Measurements from ENCODE around the gene RAB11FIP5. TPM values are rescaled to one million over a fixed set of nuclear protein-coding genes. Genes with fewer than 3 reads are reported as not detected.

The RAB11FIP5 gene
- total RNA-seq, 4 donors from 2014 or later: 34.4 to 39.4 (median 37.3) TPM

- H3K36me3 ChIP-seq: no peaks in the 10 kb centered on the region
- no peak overlapping the region for H3K27ac ChIP-seq
- intact Hi-C loops (cut with DNase I): no loop called here
- no peaks in the 10 kb centered on the region for H3K9me3 ChIP-seq
- DNase-seq: no peak
- H3K27me3 ChIP-seq: no peaks in the 10 kb centered on the region
- TF ChIP-seq, protein P1, sequence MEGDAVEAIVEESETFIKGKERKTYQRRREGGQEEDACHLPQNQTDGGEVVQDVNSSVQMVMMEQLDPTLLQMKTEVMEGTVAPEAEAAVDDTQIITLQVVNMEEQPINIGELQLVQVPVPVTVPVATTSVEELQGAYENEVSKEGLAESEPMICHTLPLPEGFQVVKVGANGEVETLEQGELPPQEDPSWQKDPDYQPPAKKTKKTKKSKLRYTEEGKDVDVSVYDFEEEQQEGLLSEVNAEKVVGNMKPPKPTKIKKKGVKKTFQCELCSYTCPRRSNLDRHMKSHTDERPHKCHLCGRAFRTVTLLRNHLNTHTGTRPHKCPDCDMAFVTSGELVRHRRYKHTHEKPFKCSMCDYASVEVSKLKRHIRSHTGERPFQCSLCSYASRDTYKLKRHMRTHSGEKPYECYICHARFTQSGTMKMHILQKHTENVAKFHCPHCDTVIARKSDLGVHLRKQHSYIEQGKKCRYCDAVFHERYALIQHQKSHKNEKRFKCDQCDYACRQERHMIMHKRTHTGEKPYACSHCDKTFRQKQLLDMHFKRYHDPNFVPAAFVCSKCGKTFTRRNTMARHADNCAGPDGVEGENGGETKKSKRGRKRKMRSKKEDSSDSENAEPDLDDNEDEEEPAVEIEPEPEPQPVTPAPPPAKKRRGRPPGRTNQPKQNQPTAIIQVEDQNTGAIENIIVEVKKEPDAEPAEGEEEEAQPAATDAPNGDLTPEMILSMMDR (IDR thresholded peaks at IDR 0.05): no peak
- no peak for TF ChIP-seq POLR2A (IDR thresholded peaks at IDR 0.05)
- no peaks in the 10 kb centered on the region for H3K4me1 ChIP-seq
- no peak overlapping the region for H3K4me3 ChIP-seq (replicated peaks in 1 of 3)
- 71 to 90% methylated on average over 5 of the region's 5 CpGs for WGBS, 2 donors
Measured at GRCh38 chr2:73043276-73043675, 69.5 kb downstream of the RAB11FIP5 start.

- Histone ChIP-seq H3K36me3 (no peaks in the 10 kb centered on the region), H3K27me3 (no peaks in the 10 kb centered on the region), H3K4me1 (no peaks in the 10 kb centered on the region), H3K27ac (no peak overlapping the region), H3K9me3 (no peaks in the 10 kb centered on the region), H3K4me3 (replicated peaks in 1 of 3) (no peak overlapping the region)
- no peak for TF ChIP-seq POLR2A (IDR thresholded peaks at IDR 0.05)
- TF ChIP-seq, protein P1 (IDR thresholded peaks at IDR 0.05): no peak
- intact Hi-C loops (cut with DNase I): no loop called here
- whole genome bisulfite sequencing, 2 donors: 93% methylated on average over 6 of the region's 6 CpGs
- DNase-seq: no peak
Measured at GRCh38 chr2:73037947-73038585, 74.7 kb downstream of the RAB11FIP5 start.

GRCh38 chr2:73036766-73037165 lies 76.0 kb downstream of the RAB11FIP5 start:
- H3K27me3 ChIP-seq: no peaks in the 10 kb centered on the region
- intact Hi-C loops (cut with DNase I): no loop called here
- no peaks in the 10 kb centered on the region for H3K9me3 ChIP-seq
- no peak for DNase-seq
- no peaks in the 10 kb centered on the region for H3K4me1 ChIP-seq
- H3K36me3 ChIP-seq: no peaks in the 10 kb centered on the region
- no peak overlapping the region for H3K4me3 ChIP-seq (replicated peaks in 1 of 3)
- 90 to 95% methylated on average over 10 to 11 of the region's 11 CpGs for WGBS, 2 donors
- TF ChIP-seq, protein P1 (IDR thresholded peaks at IDR 0.05): no peak
- no peak for TF ChIP-seq POLR2A (IDR thresholded peaks at IDR 0.05)
- no peak overlapping the region for H3K27ac ChIP-seq

DNA sequence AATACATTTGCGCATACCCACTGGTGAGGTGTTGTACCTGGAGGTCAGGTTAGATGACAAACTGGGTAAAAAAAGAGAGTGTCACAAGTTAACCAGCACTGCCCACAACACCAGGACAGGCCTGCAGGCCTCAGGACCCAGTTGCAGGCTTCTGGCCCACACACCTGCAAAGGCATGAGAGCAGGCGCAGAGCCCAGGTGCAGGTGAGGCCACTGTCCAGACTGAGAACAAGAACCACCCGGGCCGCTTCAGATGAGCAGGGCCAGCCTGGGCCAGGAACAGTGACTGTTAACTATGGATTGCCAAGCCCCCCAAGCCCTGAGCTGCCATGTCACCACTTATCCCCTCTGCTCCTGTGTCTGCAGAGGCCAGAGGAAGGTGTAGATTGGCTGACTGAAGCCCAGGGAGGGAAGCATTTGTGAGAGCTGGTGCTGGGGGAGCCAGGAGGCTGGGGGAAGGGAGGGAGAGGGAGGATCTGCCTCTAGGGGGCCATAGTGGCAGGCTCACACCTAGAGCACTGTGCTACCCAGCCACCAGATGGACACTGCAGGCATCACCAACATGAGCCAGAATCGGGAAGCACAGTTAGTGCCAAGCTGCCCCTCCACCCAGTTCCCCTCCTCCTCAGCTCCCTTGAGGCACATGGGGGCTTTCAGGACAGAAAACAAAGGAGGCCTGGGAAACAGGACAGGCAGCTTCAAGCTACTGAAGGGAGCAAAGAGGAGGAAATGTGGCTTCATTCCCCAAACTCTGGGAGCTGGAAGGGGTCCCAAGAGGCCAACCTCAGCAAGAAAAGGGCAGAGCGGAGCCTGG lies 76.6 kb downstream of the RAB11FIP5 start:
- intact Hi-C loops (cut with DNase I): no loop called here
- Histone ChIP-seq H3K4me3 (replicated peaks in 1 of 3) (no peak overlapping the region), H3K36me3 (no peaks in the 10 kb centered on the region), H3K4me1 (no peaks in the 10 kb centered on the region), H3K9me3 (no peaks in the 10 kb centered on the region), H3K27me3 (no peaks in the 10 kb centered on the region), H3K27ac (no peak overlapping the region)
- no peak for DNase-seq
- WGBS, 2 donors: 84 to 90% methylated on average over 6 of the region's 6 CpGs
- TF ChIP-seq, protein P1 (IDR thresholded peaks at IDR 0.05): no peak
- TF ChIP-seq POLR2A (IDR thresholded peaks at IDR 0.05): no peak

Measured in thyroid gland (tissue), 4 donors.